ENCODE data around the gene WWOX. TPM values are rescaled to one million over a fixed set of nuclear protein-coding genes. Genes with fewer than 3 reads are reported as not detected.

WWOX gene
- total RNA-seq, 4 donors from 2014 or later, result 12.9 to 53.5 (median 25.6) TPM

GRCh38 chr16:79099716-79100115, 1000.3 kb downstream of the WWOX start:
- Histone ChIP-seq H3K36me3 (no peaks in the 10 kb centered on the region), H3K27ac (no peak overlapping the region), H3K27me3 (no peaks in the 10 kb centered on the region), H3K9me3 (no peaks in the 10 kb centered on the region), H3K4me3 (no peak overlapping the region), H3K4me1 (no peaks in the 10 kb centered on the region)
- 90 to 93% methylated on average over 2 of the region's 2 CpGs for WGBS, 2 donors (ENCODE audit: low coverage in 1 of 2)
- no peak for TF ChIP-seq POLR2AphosphoS5 (IDR thresholded peaks at IDR 0.05)
- no peak for TF ChIP-seq EP300 (IDR thresholded peaks at IDR 0.05)
- no peak for TF ChIP-seq POLR2A (IDR thresholded peaks at IDR 0.05)
- no peak for TF ChIP-seq CTCF (IDR thresholded peaks at IDR 0.05)
- no peak for ATAC-seq

GRCh38 chr16:79100447-79100846, 1001.0 kb downstream of the WWOX start:
- no peaks in the 10 kb centered on the region for H3K4me1 ChIP-seq
- no peak overlapping the region for H3K27ac ChIP-seq
- H3K27me3 ChIP-seq, result no peaks in the 10 kb centered on the region
- no peak for ATAC-seq
- TF ChIP-seq POLR2AphosphoS5 (IDR thresholded peaks at IDR 0.05), result no peak
- TF ChIP-seq CTCF (IDR thresholded peaks at IDR 0.05), result no peak
- no peak for TF ChIP-seq POLR2A (IDR thresholded peaks at IDR 0.05)
- TF ChIP-seq EP300 (IDR thresholded peaks at IDR 0.05), result no peak
- no peaks in the 10 kb centered on the region for H3K9me3 ChIP-seq
- 94 to 100% methylated on average over 5 of the region's 8 CpGs for WGBS, 2 donors (ENCODE audit: low coverage in 1 of 2)
- no peaks in the 10 kb centered on the region for H3K36me3 ChIP-seq
- no peak overlapping the region for H3K4me3 ChIP-seq

GRCh38 chr16:79101491-79101890, 1002.0 kb downstream of the WWOX start:
- 82% methylated on average over 5 of the region's 5 CpGs; no CpG with 5 or more reads in 1 of the 2 donors for WGBS, 2 donors (ENCODE audit: low coverage in 1 of 2)
- no peaks in the 10 kb centered on the region for H3K36me3 ChIP-seq
- H3K9me3 ChIP-seq, result no peaks in the 10 kb centered on the region
- no peak for ATAC-seq
- H3K4me1 ChIP-seq, result no peaks in the 10 kb centered on the region
- H3K4me3 ChIP-seq, result no peak overlapping the region
- H3K27ac ChIP-seq, result no peak overlapping the region
- no peaks in the 10 kb centered on the region for H3K27me3 ChIP-seq
- TF ChIP-seq POLR2A (IDR thresholded peaks at IDR 0.05), result no peak
- TF ChIP-seq CTCF (IDR thresholded peaks at IDR 0.05), result no peak
- TF ChIP-seq POLR2AphosphoS5 (IDR thresholded peaks at IDR 0.05), result no peak

- Histone ChIP-seq H3K4me3 (no peak overlapping the region), H3K36me3 (no peaks in the 10 kb centered on the region), H3K27me3 (no peaks in the 10 kb centered on the region), H3K4me1 (no peaks in the 10 kb centered on the region), H3K9me3 (no peaks in the 10 kb centered on the region), H3K27ac (no peak overlapping the region)
- ATAC-seq, result no peak
- TF ChIP-seq POLR2A (IDR thresholded peaks at IDR 0.05) (no peak), POLR2AphosphoS5 (IDR thresholded peaks at IDR 0.05) (no peak), EP300 (IDR thresholded peaks at IDR 0.05) (no peak), CTCF (IDR thresholded peaks at IDR 0.05) (no peak)
- WGBS, 2 donors (ENCODE audit: low coverage in 1 of 2), result 78 to 92% methylated on average over 7 to 10 of the region's 10 CpGs
Measured at GRCh38 chr16:79104567-79104966, 1005.1 kb downstream of the WWOX start.

- Histone ChIP-seq H3K27me3 (no peaks in the 10 kb centered on the region), H3K27ac (no peak overlapping the region), H3K4me3 (no peak overlapping the region), H3K9me3 (no peaks in the 10 kb centered on the region), H3K36me3 (no peaks in the 10 kb centered on the region), H3K4me1 (no peaks in the 10 kb centered on the region)
- no peak for ATAC-seq
- WGBS, 2 donors (ENCODE audit: low coverage in 1 of 2), result 87 to 94% methylated on average over 7 of the region's 7 CpGs
- TF ChIP-seq POLR2AphosphoS5 (IDR thresholded peaks at IDR 0.05) (no peak), EP300 (IDR thresholded peaks at IDR 0.05) (no peak), CTCF (IDR thresholded peaks at IDR 0.05) (no peak)
Measured at GRCh38 chr16:79107301-79107700, 1007.8 kb downstream of the WWOX start.

Measured in gastroesophageal sphincter (tissue), 4 donors.